ENCODE measurements around the gene TAB3. TPM values are rescaled to one million over a fixed set of nuclear protein-coding genes. Genes with fewer than 3 reads are reported as not detected.

TAB3 gene
- total and polyA plus RNA-seq, 10 of the 15 experiments (the other 5 are each of a cell fraction or from before 2014, with no cell fraction given): 1.7 to 22.1 (median 9.1) TPM

DNA sequence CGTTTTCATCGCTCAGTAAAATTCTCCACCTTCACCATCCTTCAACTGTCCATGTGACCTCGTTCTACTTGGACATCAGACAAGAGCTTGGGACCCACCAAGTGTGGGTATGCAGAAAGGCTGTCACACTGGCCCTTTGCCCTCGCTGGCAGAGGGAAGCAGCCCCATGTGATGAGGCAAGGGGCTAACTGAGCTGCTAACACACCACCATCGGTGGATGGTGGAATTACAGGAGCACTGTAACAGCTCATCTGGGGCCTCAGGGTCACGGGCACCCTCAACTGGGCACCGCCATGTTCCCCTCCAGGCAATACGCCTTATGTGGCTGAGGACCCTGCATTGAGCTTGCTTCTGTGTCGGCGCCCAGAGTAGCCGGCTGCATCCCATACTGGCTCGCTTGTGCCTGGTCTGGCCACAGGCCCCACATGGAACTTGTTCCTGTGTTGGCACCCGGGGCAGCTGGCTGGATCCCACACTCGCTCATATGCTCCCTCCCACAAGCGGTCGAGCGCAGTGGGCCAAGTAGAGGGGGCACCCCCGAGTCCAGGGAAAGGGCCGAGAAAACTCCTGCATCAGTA lies 109.5 kb downstream of the TAB3 start (continued):
- TF ChIP-seq WRNIP1 (IDR thresholded peaks at IDR 0.05; ENCODE audit: borderline replicate concordance, low read depth, low read length) (no peak), CHD4 (IDR thresholded peaks at IDR 0.05) (no peak), MTA2 (IDR thresholded peaks at IDR 0.05; ENCODE audit: low read depth) (no peak), STAT1 (conservative IDR thresholded peaks at IDR 0.05) (no peak), SP1 (IDR thresholded peaks at IDR 0.05; ENCODE audit: low read depth, low read length) (no peak), SIN3A (IDR thresholded peaks at IDR 0.05; ENCODE audit: low read depth, low read length) (no peak), BACH1 (IDR thresholded peaks at IDR 0.05; ENCODE audit: borderline replicate concordance) (no peak), MXI1 (IDR thresholded peaks at IDR 0.05; ENCODE audit: low read depth, low read length) (no peak), DPF2 (IDR thresholded peaks at IDR 0.05) (no peak)
- TF ChIP-seq, protein P1, sequence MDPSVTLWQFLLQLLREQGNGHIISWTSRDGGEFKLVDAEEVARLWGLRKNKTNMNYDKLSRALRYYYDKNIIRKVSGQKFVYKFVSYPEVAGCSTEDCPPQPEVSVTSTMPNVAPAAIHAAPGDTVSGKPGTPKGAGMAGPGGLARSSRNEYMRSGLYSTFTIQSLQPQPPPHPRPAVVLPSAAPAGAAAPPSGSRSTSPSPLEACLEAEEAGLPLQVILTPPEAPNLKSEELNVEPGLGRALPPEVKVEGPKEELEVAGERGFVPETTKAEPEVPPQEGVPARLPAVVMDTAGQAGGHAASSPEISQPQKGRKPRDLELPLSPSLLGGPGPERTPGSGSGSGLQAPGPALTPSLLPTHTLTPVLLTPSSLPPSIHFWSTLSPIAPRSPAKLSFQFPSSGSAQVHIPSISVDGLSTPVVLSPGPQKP (IDR thresholded peaks at IDR 0.05; ENCODE audit: low read depth, low read length): no peak

DNA sequence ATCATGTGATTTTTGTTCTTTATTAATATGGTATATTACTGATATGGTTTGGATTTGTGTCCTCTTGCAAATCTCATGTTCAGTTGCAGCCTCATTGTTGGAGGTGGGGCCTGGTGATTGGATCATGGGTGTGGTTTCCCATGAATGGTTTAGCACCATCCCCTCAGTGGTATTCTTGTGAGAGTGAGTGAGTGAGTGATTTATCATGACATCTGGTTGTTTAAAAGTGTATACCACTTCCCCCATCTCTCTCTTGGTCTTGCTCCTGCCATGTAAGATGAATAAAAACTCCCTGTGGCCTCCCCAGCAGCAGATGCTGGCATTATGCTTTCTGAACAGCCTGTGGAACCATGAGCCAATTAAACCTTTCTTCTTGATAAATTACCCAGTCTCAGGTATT lies 111.5 kb downstream of the TAB3 start:
- Histone ChIP-seq H3K4me2 (ENCODE audit: control insufficient read depth, insufficient read depth) (no peak overlapping the region), H3K27me3 (replicated peaks in 1 of 2; ENCODE audit: control insufficient read depth in 2 of 2, insufficient read depth in 2 of 2, low read length in 1 of 2) (no peaks in the 10 kb centered on the region), H3K9me3 (replicated peaks; ENCODE audit: control insufficient read depth, insufficient read depth, low read length) (no peaks in the 10 kb centered on the region; the same call in 2 of the 3 replicates), H3K36me3 (ENCODE audit: control insufficient read depth in 2 of 2, insufficient read depth in 2 of 2, low read length in 1 of 2) (no peaks in the 10 kb centered on the region), H4K20me1 (ENCODE audit: control insufficient read depth, insufficient read depth) (no peaks in the 10 kb centered on the region), H3K9ac (ENCODE audit: control insufficient read depth, insufficient read depth, low read length) (no peak overlapping the region), H2AFZ (ENCODE audit: control insufficient read depth, low read depth, low read length) (no peak overlapping the region), H3K27ac (ENCODE audit: control insufficient read depth, insufficient read depth) (no peak overlapping the region), H3K4me3 (no peak overlapping the region), H3K79me2 (ENCODE audit: control insufficient read depth, insufficient read depth, low read length) (no peaks in the 10 kb centered on the region), H3K4me1 (ENCODE audit: control insufficient read depth, insufficient read depth, low read length) (no peaks in the 10 kb centered on the region)
- no TSS peak for BruUV-seq (replicated peaks)
- FAIRE-seq: no peak
- ChIA-PET POLR2A (no interaction called here), CTCF (no interaction called here), SMC1A (ENCODE audit: uncharacterized antibody, unreplicated experiment) (no interaction called here), RAD21 (ENCODE audit: unreplicated experiment) (no interaction called here)
- no peak for ATAC-seq
- in situ Hi-C loops (cut with MboI) (loop anchor here (5.0 kb wide), 1 partner anchor 50 kb away; no protein-coding TSS in a partner anchor), intact Hi-C loops (cut with micrococcal nuclease; ENCODE audit: unreplicated experiment) (no loop called here)
- no peak for DNase-seq (ENCODE audit: low read depth, low spot score)
- TF ChIP-seq JUND (IDR thresholded peaks at IDR 0.05; ENCODE audit: low read depth, low read length): no peak
- TF ChIP-seq, protein P2, sequence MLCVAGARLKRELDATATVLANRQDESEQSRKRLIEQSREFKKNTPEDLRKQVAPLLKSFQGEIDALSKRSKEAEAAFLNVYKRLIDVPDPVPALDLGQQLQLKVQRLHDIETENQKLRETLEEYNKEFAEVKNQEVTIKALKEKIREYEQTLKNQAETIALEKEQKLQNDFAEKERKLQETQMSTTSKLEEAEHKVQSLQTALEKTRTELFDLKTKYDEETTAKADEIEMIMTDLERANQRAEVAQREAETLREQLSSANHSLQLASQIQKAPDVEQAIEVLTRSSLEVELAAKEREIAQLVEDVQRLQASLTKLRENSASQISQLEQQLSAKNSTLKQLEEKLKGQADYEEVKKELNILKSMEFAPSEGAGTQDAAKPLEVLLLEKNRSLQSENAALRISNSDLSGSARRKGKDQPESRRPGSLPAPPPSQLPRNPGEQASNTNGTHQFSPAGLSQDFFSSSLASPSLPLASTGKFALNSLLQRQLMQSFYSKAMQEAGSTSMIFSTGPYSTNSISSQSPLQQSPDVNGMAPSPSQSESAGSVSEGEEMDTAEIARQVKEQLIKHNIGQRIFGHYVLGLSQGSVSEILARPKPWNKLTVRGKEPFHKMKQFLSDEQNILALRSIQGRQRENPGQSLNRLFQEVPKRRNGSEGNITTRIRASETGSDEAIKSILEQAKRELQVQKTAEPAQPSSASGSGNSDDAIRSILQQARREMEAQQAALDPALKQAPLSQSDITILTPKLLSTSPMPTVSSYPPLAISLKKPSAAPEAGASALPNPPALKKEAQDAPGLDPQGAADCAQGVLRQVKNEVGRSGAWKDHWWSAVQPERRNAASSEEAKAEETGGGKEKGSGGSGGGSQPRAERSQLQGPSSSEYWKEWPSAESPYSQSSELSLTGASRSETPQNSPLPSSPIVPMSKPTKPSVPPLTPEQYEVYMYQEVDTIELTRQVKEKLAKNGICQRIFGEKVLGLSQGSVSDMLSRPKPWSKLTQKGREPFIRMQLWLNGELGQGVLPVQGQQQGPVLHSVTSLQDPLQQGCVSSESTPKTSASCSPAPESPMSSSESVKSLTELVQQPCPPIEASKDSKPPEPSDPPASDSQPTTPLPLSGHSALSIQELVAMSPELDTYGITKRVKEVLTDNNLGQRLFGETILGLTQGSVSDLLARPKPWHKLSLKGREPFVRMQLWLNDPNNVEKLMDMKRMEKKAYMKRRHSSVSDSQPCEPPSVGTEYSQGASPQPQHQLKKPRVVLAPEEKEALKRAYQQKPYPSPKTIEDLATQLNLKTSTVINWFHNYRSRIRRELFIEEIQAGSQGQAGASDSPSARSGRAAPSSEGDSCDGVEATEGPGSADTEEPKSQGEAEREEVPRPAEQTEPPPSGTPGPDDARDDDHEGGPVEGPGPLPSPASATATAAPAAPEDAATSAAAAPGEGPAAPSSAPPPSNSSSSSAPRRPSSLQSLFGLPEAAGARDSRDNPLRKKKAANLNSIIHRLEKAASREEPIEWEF (IDR thresholded peaks at IDR 0.05; ENCODE audit: insufficient replicate concordance, low read depth, low read length): no peak
- TF ChIP-seq POLR2A (IDR thresholded peaks at IDR 0.05; ENCODE audit: low read depth, low read length): no peak
- TF ChIP-seq CHD4 (IDR thresholded peaks at IDR 0.05): no peak
- TF ChIP-seq, protein P3, sequence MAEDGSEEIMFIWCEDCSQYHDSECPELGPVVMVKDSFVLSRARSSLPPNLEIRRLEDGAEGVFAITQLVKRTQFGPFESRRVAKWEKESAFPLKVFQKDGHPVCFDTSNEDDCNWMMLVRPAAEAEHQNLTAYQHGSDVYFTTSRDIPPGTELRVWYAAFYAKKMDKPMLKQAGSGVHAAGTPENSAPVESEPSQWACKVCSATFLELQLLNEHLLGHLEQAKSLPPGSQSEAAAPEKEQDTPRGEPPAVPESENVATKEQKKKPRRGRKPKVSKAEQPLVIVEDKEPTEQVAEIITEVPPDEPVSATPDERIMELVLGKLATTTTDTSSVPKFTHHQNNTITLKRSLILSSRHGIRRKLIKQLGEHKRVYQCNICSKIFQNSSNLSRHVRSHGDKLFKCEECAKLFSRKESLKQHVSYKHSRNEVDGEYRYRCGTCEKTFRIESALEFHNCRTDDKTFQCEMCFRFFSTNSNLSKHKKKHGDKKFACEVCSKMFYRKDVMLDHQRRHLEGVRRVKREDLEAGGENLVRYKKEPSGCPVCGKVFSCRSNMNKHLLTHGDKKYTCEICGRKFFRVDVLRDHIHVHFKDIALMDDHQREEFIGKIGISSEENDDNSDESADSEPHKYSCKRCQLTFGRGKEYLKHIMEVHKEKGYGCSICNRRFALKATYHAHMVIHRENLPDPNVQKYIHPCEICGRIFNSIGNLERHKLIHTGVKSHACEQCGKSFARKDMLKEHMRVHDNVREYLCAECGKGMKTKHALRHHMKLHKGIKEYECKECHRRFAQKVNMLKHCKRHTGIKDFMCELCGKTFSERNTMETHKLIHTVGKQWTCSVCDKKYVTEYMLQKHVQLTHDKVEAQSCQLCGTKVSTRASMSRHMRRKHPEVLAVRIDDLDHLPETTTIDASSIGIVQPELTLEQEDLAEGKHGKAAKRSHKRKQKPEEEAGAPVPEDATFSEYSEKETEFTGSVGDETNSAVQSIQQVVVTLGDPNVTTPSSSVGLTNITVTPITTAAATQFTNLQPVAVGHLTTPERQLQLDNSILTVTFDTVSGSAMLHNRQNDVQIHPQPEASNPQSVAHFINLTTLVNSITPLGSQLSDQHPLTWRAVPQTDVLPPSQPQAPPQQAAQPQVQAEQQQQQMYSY (CRISPR knock-in tag; IDR thresholded peaks at IDR 0.05): no peak
- no peak for TF ChIP-seq SPI1 (IDR thresholded peaks at IDR 0.05; ENCODE audit: borderline replicate concordance, insufficient read depth, low read depth, low read length)

Measured in GM12878 (cell line).